GM21737 (cell line): ENCODE data around the gene CELF3.
"Not testable (repeated sequence)": the region's sequence is repeated elsewhere in the genome, so short reads cannot be mapped to it uniquely, and the experiment has no call there.

ENCODE experiments used
- ATAC-seq: cut with Tn5 transposase; IDR thresholded peaks from one replicate; pipeline ENCODE4 v1.9.1; 2021; ENCODE audit warnings: mild to moderate bottlenecking, moderate library complexity; ENCODE audit not compliant: unreplicated experiment

CELF3 gene

GRCh38 chr1:151716771-151717631 is at the start of gene CELF3:
TSS of gene CELF3 (minus strand) at chr1:151716803. CDS start at chr1:151716020, 783 bp downstream.
- ATAC-seq = no peak

- ATAC-seq = no peak
Observed at GRCh38 chr1:151763990-151764389, 47.4 kb upstream of the CELF3 start.

- ATAC-seq = peak; percentile 94
Observed at GRCh38 chr1:151762941-151763921, 46.6 kb upstream of the CELF3 start, which contains the start of gene MRPL9. TSS of gene MRPL9 (minus strand) at chr1:151763496. CDS start at chr1:151763479, 17 bp downstream.

GRCh38 chr1:151760597-151761385 is 44.2 kb upstream of the CELF3 start:
- no peak for ATAC-seq

GRCh38 chr1:151759241-151759640 is 42.6 kb upstream of the CELF3 start:
- no peak for ATAC-seq

GRCh38 chr1:151756291-151756690 is 39.7 kb upstream of the CELF3 start:
- ATAC-seq = no peak

GRCh38 chr1:151741516-151741915 is 24.9 kb upstream of the CELF3 start:
- ATAC-seq = no peak

- no peak for ATAC-seq
Observed at GRCh38 chr1:151739590-151740355, 23.2 kb upstream of the CELF3 start.

GRCh38 chr1:151737479-151737878 is 20.9 kb upstream of the CELF3 start:
- ATAC-seq = no peak

- ATAC-seq = no peak
Observed at GRCh38 chr1:151737026-151737425, 20.4 kb upstream of the CELF3 start.

- ATAC-seq = not testable (repeated sequence)
Observed at GRCh38 chr1:151733995-151734394, 17.4 kb upstream of the CELF3 start.

- no peak for ATAC-seq
Observed at GRCh38 chr1:151733126-151733525, 16.5 kb upstream of the CELF3 start.

- no peak for ATAC-seq
Observed at GRCh38 chr1:151729966-151730291, 13.3 kb upstream of the CELF3 start.

GRCh38 chr1:151729157-151729965 is 12.8 kb upstream of the CELF3 start:
- ATAC-seq = no peak

- ATAC-seq = no peak
Observed at GRCh38 chr1:151728151-151729054, 11.8 kb upstream of the CELF3 start.

GRCh38 chr1:151723726-151724370 is 7.2 kb upstream of the CELF3 start:
- no peak for ATAC-seq

GRCh38 chr1:151721788-151722510 is 5.3 kb upstream of the CELF3 start:
- ATAC-seq = no peak
